NCI-H748 (cell line): ENCODE data around the gene OPRM1.
"Not testable (repeated sequence)": the region's sequence is repeated elsewhere in the genome, so short reads cannot be mapped to it uniquely, and the experiment has no call there.

Source experiments
- DNase-seq: peaks from one replicate; lab custom pipeline; 2025; ENCODE audit not compliant: unreplicated experiment; lab: John Stamatoyannopoulos, UW

The OPRM1 gene

GRCh38 chr6:154039231-154039842 is at the start of gene OPRM1:
Gene OPRM1 (plus strand): TSS chr6:154039240. CDS start chr6:154039545, 305 bp downstream.
- DNase-seq: peak; percentile 13

- no peak for DNase-seq
These were observed 49.1 kb upstream of the OPRM1 start for GRCh38 chr6:153989989-153990388.

- DNase-seq: no peak
These were observed 45.0 kb upstream of the OPRM1 start for GRCh38 chr6:153994004-153994403.

GRCh38 chr6:153994811-153995210 is 44.2 kb upstream of the OPRM1 start:
- no peak for DNase-seq

GRCh38 chr6:153997221-153997620 is 41.8 kb upstream of the OPRM1 start:
- DNase-seq: no peak

GRCh38 chr6:154001494-154002285 is 37.4 kb upstream of the OPRM1 start:
- DNase-seq: no peak

GRCh38 chr6:154002894-154003293 is 36.1 kb upstream of the OPRM1 start:
- DNase-seq: no peak

- DNase-seq: no peak
These were observed 28.7 kb upstream of the OPRM1 start for GRCh38 chr6:154010371-154010770.

- no peak for DNase-seq
These were observed 26.2 kb upstream of the OPRM1 start for GRCh38 chr6:154012852-154013251.

GRCh38 chr6:154017786-154018185 is 21.3 kb upstream of the OPRM1 start:
- no peak for DNase-seq

- DNase-seq: no peak
These were observed 8.4 kb upstream of the OPRM1 start for GRCh38 chr6:154030646-154031045.

GRCh38 chr6:154041001-154041400 is 2.0 kb downstream of the OPRM1 start:
- DNase-seq: no peak

GRCh38 chr6:154053141-154053540 is 14.1 kb downstream of the OPRM1 start:
- no peak for DNase-seq

GRCh38 chr6:154056536-154056935 is 17.5 kb downstream of the OPRM1 start:
- DNase-seq: no peak

GRCh38 chr6:154057098-154057497 is 18.1 kb downstream of the OPRM1 start:
- no peak for DNase-seq

GRCh38 chr6:154058963-154059680 is 20.1 kb downstream of the OPRM1 start:
- DNase-seq: no peak

GRCh38 chr6:154060076-154060475 is 21.0 kb downstream of the OPRM1 start:
- DNase-seq: no peak

- no peak for DNase-seq
These were observed 31.0 kb downstream of the OPRM1 start for GRCh38 chr6:154070041-154070440.

- DNase-seq: no peak
These were observed 31.6 kb downstream of the OPRM1 start for GRCh38 chr6:154070657-154071056.

- DNase-seq: no peak
These were observed 32.2 kb downstream of the OPRM1 start for GRCh38 chr6:154071236-154071635.

- no peak for DNase-seq
These were observed 32.7 kb downstream of the OPRM1 start for GRCh38 chr6:154071711-154072110.

- not testable (repeated sequence) for DNase-seq
These were observed 39.6 kb downstream of the OPRM1 start for GRCh38 chr6:154078596-154078995.
